Cardiac fibroblast (primary cell): Measurements from ENCODE around the gene BCAN.

Source experiments
- DNase-seq, 2 donors: peaks; one replicate each; pipeline versions ENCODE4 v3.0.0 to v3.0.0-alpha.2; 2010; ENCODE audit warnings: low read depth in 2 of 2
- H3K4me3 ChIP-seq, 2 donors: replicated peaks in 1 of 2; 1 replicate in 1 of 2; 2 replicates in 1 of 2; pipeline ENCODE4 v1.5.1; 2011; ENCODE audit warnings: low read depth in 2 of 2, low read length in 2 of 2, mild to moderate bottlenecking in 2 of 2, moderate library complexity in 1 of 2
- CTCF ChIP-seq: IDR thresholded peaks from one replicate; pipeline ENCODE4 v1.5.1; 2011; ENCODE audit warnings: low read depth, mild to moderate bottlenecking, low read length, inconsistent platforms

BCAN gene

GRCh38 chr1:156595016-156595415 lies 46.9 kb upstream of the BCAN start:
- no peak for DNase-seq
- no peak overlapping the region for H3K4me3 ChIP-seq
- TF ChIP-seq CTCF, result no peak

- H3K4me3 ChIP-seq, result no peak overlapping the region
- TF ChIP-seq CTCF, result no peak
- DNase-seq, result no peak
Observed at GRCh38 chr1:156596426-156596825, 45.5 kb upstream of the BCAN start.

- no peak for DNase-seq
- H3K4me3 ChIP-seq, result no peak overlapping the region
- TF ChIP-seq CTCF, result no peak
Observed at GRCh38 chr1:156598125-156598524, 43.8 kb upstream of the BCAN start.

- DNase-seq, result no peak
- TF ChIP-seq CTCF, result no peak
- no peak overlapping the region for H3K4me3 ChIP-seq
Observed at GRCh38 chr1:156598731-156599432, 43.0 kb upstream of the BCAN start.

GRCh38 chr1:156599811-156600210 lies 42.1 kb upstream of the BCAN start:
- DNase-seq, result peak in 1 of 2 donors; percentile 30
- no peak overlapping the region for H3K4me3 ChIP-seq
- TF ChIP-seq CTCF, result peak; percentile 8

- DNase-seq, result peak in 1 of 2 donors; percentile 18
- no peak for TF ChIP-seq CTCF
- H3K4me3 ChIP-seq, result peak overlapping the region; percentile 78 to 87
Observed at GRCh38 chr1:156600733-156601121, 41.2 kb upstream of the BCAN start.
